Measurements from ENCODE around the gene ATP10A. TPM values are rescaled to one million over a fixed set of nuclear protein-coding genes. Genes with fewer than 3 reads are reported as not detected.

ATP10A gene
- total and polyA plus RNA-seq, 9 of the 15 experiments (the other 6 are each of a cell fraction or from before 2014, with no cell fraction given): 0.09 TPM; not detected in 8

DNA sequence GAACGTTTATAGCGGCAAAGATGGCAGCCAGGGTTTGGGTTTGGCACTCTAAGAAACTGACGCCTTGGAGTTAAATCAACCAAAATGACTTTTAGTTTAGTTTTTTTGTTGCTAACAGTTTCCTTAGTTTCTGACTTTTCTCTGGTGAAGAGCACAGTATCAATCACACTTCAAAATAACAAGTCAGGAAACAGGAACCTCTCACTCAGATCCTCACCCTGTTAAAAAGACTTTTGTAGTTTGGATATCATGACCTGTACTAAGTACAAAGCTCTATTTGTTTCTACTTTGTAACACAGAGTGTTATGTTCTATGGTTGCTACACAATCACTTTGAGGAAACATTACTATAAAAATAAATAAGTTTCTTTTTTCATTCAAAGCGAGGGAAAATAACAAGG lies 51.1 kb downstream of the ATP10A start:
- DNase-seq (ENCODE audit: extremely low read depth in 1 of 4, low spot score in 3 of 4): no peak
- no TSS peak for BruUV-seq (replicated peaks)
- in situ Hi-C loops (cut with MboI): no loop called here
- FAIRE-seq: no peak
- Histone ChIP-seq H3K9ac (ENCODE audit: insufficient read depth in 1 of 2, low read depth in 2 of 2, low read length in 2 of 2) (no peak overlapping the region), H3K9me1 (ENCODE audit: control insufficient read depth, insufficient read depth, low read length) (no peaks in the 10 kb centered on the region), H4K20me1 (replicated peaks; ENCODE audit: control insufficient read depth, insufficient read depth, low read length) (no peaks in the 10 kb centered on the region; the same call in 1 of the 2 replicates), H3K79me2 (ENCODE audit: control insufficient read depth, insufficient read depth, low read length) (no peaks in the 10 kb centered on the region), H3K36me3 (ENCODE audit: control insufficient read depth, insufficient read depth, low read length) (no peaks in the 10 kb centered on the region), H3K27ac (ENCODE audit: extremely low read depth, low read depth, low read length) (no peak overlapping the region), H3K9me3 (replicated peaks; ENCODE audit: control insufficient read depth, insufficient read depth, low read depth, low read length) (no peaks in the 10 kb centered on the region), H2AFZ (ENCODE audit: low read depth, low read length) (no peak overlapping the region), H3K4me3 (no peak overlapping the region), H3K4me2 (ENCODE audit: insufficient read depth, low read length) (no peak overlapping the region), H3K27me3 (ENCODE audit: control insufficient read depth in 2 of 2, insufficient read depth in 2 of 2, low read length in 2 of 2) (peaks cover 2 to 24% of the 10 kb centered on the region in 2 experiments; a peak in 2 of 5 replicates), H3K4me1 (replicated peaks in 1 of 2; ENCODE audit: control insufficient read depth in 2 of 2, insufficient read depth in 2 of 2, low read length in 2 of 2) (no peaks in the 10 kb centered on the region)
- ChIA-PET POLR2A (no interaction called here), CTCF (ENCODE audit: low intra/inter-chr PET ratio) (no interaction called here)
- WGBS (ENCODE audit: insufficient coverage, low coverage, missing lambda C conversion rate): 3% methylated on average over 3 of the region's 4 CpGs
- intact Hi-C loops (cut with micrococcal nuclease): no loop called here
- TF ChIP-seq ZNF3 (CRISPR knock-in tag; IDR thresholded peaks at IDR 0.05) (no peak), ZSCAN29 (IDR thresholded peaks at IDR 0.05) (no peak), NBN (IDR thresholded peaks at IDR 0.05; ENCODE audit: low read depth) (no peak), BRD4 (IDR thresholded peaks at IDR 0.05) (no peak), SMARCE1 (IDR thresholded peaks at IDR 0.05) (no peak), ZNF76 (CRISPR knock-in tag; IDR thresholded peaks at IDR 0.05; ENCODE audit: borderline replicate concordance) (no peak), ZNF77 (CRISPR knock-in tag; IDR thresholded peaks at IDR 0.05) (no peak)
- ATAC-seq: no peak

DNA sequence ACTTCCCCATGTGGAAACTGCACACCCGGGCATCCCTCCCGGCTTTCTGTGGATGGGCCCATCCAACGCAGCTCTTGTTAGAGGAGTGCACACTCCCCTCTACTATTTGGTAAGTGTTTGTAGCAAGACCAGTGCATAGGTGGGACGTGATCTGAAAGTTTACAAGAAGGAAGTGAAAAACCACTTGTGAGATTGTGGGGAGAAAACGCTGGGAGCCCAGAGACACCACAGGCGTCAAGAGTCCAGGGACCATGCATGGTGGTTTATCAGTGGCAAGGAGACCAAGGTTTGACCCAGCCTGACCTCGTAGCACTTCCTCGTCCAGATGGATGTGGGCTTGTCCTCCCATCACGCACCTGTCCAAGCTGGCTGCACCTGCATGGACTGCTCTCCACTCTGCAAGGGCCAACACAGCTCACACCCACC lies 51.6 kb downstream of the ATP10A start:
- ChIA-PET POLR2A (no interaction called here), CTCF (ENCODE audit: low intra/inter-chr PET ratio) (interaction anchor here (0.6 kb wide), 1 partner anchor 25 kb away, joined by 3 read pairs; no protein-coding TSS in a partner anchor)
- ATAC-seq: no peak
- Histone ChIP-seq H3K9me3 (replicated peaks; ENCODE audit: control insufficient read depth, insufficient read depth, low read depth, low read length) (no peaks in the 10 kb centered on the region), H3K9ac (ENCODE audit: insufficient read depth in 1 of 2, low read depth in 2 of 2, low read length in 2 of 2) (no peak overlapping the region), H2AFZ (ENCODE audit: low read depth, low read length) (no peak overlapping the region), H3K27me3 (ENCODE audit: control insufficient read depth in 2 of 2, insufficient read depth in 2 of 2, low read length in 2 of 2) (peaks cover 2 to 27% of the 10 kb centered on the region in 2 experiments; a peak in 2 of 5 replicates), H3K79me2 (ENCODE audit: control insufficient read depth, insufficient read depth, low read length) (no peaks in the 10 kb centered on the region), H4K20me1 (replicated peaks; ENCODE audit: control insufficient read depth, insufficient read depth, low read length) (no peaks in the 10 kb centered on the region; the same call in 1 of the 2 replicates), H3K4me3 (no peak overlapping the region), H3K4me2 (ENCODE audit: insufficient read depth, low read length) (no peak overlapping the region), H3K4me1 (replicated peaks in 1 of 2; ENCODE audit: control insufficient read depth in 2 of 2, insufficient read depth in 2 of 2, low read length in 2 of 2) (no peaks in the 10 kb centered on the region), H3K27ac (ENCODE audit: extremely low read depth, low read depth, low read length) (no peak overlapping the region), H3K36me3 (ENCODE audit: control insufficient read depth, insufficient read depth, low read length) (no peaks in the 10 kb centered on the region), H3K9me1 (ENCODE audit: control insufficient read depth, insufficient read depth, low read length) (no peaks in the 10 kb centered on the region)
- DNase-seq (ENCODE audit: extremely low read depth in 1 of 4, low spot score in 3 of 4): no peak
- intact Hi-C loops (cut with micrococcal nuclease): no loop called here
- FAIRE-seq: no peak
- WGBS (ENCODE audit: insufficient coverage, low coverage, missing lambda C conversion rate): under 1% methylated on average over 9 of the region's 9 CpGs
- in situ Hi-C loops (cut with MboI): no loop called here
- BruUV-seq (replicated peaks): no TSS peak
- TF ChIP-seq MCM5 (IDR thresholded peaks at IDR 0.05; ENCODE audit: low read depth): no peak
- no peak for TF ChIP-seq ELF4 (CRISPR knock-in tag; IDR thresholded peaks at IDR 0.05)
- TF ChIP-seq, protein P1, sequence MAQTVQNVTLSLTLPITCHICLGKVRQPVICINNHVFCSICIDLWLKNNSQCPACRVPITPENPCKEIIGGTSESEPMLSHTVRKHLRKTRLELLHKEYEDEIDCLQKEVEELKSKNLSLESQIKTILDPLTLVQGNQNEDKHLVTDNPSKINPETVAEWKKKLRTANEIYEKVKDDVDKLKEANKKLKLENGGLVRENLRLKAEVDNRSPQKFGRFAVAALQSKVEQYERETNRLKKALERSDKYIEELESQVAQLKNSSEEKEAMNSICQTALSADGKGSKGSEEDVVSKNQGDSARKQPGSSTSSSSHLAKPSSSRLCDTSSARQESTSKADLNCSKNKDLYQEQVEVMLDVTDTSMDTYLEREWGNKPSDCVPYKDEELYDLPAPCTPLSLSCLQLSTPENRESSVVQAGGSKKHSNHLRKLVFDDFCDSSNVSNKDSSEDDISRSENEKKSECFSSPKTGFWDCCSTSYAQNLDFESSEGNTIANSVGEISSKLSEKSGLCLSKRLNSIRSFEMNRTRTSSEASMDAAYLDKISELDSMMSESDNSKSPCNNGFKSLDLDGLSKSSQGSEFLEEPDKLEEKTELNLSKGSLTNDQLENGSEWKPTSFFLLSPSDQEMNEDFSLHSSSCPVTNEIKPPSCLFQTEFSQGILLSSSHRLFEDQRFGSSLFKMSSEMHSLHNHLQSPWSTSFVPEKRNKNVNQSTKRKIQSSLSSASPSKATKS (CRISPR knock-in tag; IDR thresholded peaks at IDR 0.05): no peak
- TF ChIP-seq ZNF408 (CRISPR knock-in tag; IDR thresholded peaks at IDR 0.05; ENCODE audit: low read depth): no peak
- no peak for TF ChIP-seq RBBP5 (IDR thresholded peaks at IDR 0.05; ENCODE audit: borderline replicate concordance, insufficient read depth, low read length, poor library complexity, severe bottlenecking)
- TF ChIP-seq, protein P2, sequence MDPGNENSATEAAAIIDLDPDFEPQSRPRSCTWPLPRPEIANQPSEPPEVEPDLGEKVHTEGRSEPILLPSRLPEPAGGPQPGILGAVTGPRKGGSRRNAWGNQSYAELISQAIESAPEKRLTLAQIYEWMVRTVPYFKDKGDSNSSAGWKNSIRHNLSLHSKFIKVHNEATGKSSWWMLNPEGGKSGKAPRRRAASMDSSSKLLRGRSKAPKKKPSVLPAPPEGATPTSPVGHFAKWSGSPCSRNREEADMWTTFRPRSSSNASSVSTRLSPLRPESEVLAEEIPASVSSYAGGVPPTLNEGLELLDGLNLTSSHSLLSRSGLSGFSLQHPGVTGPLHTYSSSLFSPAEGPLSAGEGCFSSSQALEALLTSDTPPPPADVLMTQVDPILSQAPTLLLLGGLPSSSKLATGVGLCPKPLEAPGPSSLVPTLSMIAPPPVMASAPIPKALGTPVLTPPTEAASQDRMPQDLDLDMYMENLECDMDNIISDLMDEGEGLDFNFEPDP (CRISPR knock-in tag; IDR thresholded peaks at IDR 0.05): no peak
